OCI-LY1 (cell line): ENCODE results near the gene ARMH3.

ENCODE experiments used
- EZH2 ChIP-seq: fragments of 200-600 bp; sonication (generic), shearing (Covaris generic); IDR thresholded peaks from 2 replicates; pipeline ENCODE4 v1.8.0; 2017; ENCODE audit warnings: borderline replicate concordance, mixed run types, mild to moderate bottlenecking, antibody characterized with exemption, low read length, moderate library complexity, mixed read lengths
- TF ChIP-seq, protein P1 (sequence below): fragments of 200-600 bp; sonication (generic), shearing (Covaris generic); IDR thresholded peaks from 2 replicates; pipeline ENCODE4 v1.5.1; 2017; ENCODE audit warnings: mild to moderate bottlenecking, antibody characterized with exemption, low read length, moderate library complexity, mixed read lengths

DNA sequence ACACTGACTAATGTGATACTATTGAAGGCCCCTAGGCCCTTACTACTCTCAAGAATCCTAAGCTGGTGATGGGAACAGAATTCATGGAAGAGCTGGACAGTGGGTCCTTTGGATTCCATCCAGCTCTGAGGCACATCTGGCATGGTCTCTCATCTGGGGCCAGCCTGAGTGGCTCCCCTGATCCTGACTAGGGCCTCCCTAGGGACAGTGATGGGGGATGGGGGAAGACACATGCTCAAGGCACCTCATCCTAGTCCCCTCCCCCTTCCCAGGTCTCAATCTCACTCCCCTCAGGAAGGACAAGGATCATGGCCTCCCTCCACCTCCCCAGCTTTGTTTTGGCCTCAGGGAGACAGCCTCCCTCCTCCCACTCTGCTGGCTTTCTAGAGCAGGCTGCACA is 214.1 kb downstream of the ARMH3 start:
- TF ChIP-seq, protein P1, sequence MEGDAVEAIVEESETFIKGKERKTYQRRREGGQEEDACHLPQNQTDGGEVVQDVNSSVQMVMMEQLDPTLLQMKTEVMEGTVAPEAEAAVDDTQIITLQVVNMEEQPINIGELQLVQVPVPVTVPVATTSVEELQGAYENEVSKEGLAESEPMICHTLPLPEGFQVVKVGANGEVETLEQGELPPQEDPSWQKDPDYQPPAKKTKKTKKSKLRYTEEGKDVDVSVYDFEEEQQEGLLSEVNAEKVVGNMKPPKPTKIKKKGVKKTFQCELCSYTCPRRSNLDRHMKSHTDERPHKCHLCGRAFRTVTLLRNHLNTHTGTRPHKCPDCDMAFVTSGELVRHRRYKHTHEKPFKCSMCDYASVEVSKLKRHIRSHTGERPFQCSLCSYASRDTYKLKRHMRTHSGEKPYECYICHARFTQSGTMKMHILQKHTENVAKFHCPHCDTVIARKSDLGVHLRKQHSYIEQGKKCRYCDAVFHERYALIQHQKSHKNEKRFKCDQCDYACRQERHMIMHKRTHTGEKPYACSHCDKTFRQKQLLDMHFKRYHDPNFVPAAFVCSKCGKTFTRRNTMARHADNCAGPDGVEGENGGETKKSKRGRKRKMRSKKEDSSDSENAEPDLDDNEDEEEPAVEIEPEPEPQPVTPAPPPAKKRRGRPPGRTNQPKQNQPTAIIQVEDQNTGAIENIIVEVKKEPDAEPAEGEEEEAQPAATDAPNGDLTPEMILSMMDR, result no peak
- no peak for TF ChIP-seq EZH2
